Tibial nerve (tissue), 4 donors: Measurements from ENCODE around the gene TCEAL3.
"Not testable (repeated sequence)": the region's sequence is repeated elsewhere in the genome, so short reads cannot be mapped to it uniquely, and the experiment has no call there.

Experiments used
- CTCF ChIP-seq, 5 experiments: fragments of 200-600 bp in 3 of 5; fragments of 450-650 bp in 2 of 5; sonication (generic) in 3 of 5; IDR thresholded peaks; one replicate each; pipeline ENCODE4 v1.5.1; 2016 to 2019; ENCODE audit warnings: antibody characterized with exemption in 5 of 5, mild to moderate bottlenecking in 3 of 5, moderate library complexity in 2 of 5
- EP300 ChIP-seq, 2 donors: sonication (generic); formaldehyde crosslinking; IDR thresholded peaks; one replicate each; pipeline ENCODE4 v1.6.1; 2017; ENCODE audit warnings: antibody characterized with exemption in 2 of 2, mild to moderate bottlenecking in 1 of 2
- POLR2A ChIP-seq, 2 donors: fragments of 450-650 bp; IDR thresholded peaks; one replicate each; pipeline ENCODE4 v1.6.1; 2017; ENCODE audit warnings: antibody characterized with exemption in 2 of 2, mild to moderate bottlenecking in 2 of 2, moderate library complexity in 2 of 2

DNA sequence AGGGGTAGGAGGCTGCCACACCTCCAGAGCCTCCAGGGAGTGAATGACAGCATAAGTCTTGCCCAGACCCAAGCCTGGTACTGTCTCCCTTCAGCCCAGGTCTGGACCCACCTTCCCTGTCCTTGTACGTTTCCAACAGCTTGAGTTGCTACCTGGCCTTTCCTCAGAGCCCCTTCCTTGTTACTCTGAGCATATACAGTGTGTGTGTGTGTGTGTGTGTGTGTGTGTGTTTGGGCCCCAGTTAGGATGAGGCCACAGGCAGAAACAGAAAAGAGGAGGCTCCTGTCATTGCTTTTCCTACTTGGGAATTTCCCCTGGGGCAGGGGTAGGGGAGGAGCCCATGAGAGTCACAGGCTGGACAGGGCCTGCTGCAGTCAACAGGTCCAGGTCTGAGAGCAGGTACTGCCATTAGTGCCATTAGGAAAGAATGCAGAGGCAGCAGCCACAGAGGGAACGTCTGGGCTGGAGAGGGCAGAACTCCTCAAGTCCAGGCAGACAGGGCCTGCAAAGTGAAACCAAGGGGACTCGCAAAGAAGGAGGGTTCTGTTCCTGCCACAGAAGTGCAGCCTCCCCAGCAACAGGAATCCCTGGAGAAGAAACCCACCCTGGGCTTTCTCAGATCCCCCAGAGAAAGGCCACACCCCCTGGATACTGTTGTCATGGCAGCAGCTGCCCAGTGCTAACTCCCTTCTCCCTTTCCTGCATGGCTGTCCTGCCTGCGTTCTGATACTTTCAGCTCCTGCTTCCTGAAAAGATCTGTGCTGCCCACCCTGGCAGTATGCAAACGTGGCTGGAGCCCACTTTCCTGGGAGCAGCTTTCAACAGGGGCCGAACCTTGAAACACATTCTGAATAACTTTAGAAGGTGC is 30.9 kb downstream of the TCEAL3 start:
- not testable (repeated sequence) for TF ChIP-seq CTCF, POLR2A, EP300 (IDR thresholded peaks at IDR 0.05)
